Measurements from ENCODE around the gene TMPRSS13. TPM values are rescaled to one million over a fixed set of nuclear protein-coding genes. Genes with fewer than 3 reads are reported as not detected.

Gene TMPRSS13
- total and polyA plus RNA-seq, 7 donors = not detected

- Histone ChIP-seq H3K27me3 (ENCODE audit: insufficient read depth in 3 of 3, low read length in 2 of 3) (peaks cover 0 to 9% (median 0%) of the 10 kb centered on the region in 3 donors), H3K36me3 (ENCODE audit: insufficient read depth in 1 of 2, low read depth in 1 of 2) (no peaks in the 10 kb centered on the region), H3K4me3 (no peak overlapping the region), H3K9me3 (no peaks in the 10 kb centered on the region), H3K27ac (no peak overlapping the region), H3K4me1 (no peaks in the 10 kb centered on the region)
- DNase-seq = no peak
- WGBS, 3 donors = 51 to 61% (median 58%) methylated on average over 19 of the region's 19 CpGs
- no peak for ATAC-seq
- intact Hi-C loops (cut with DNase I) = loop anchor here in 1 of 2 donors (10.0 kb wide), 1 partner anchor 60 kb away; no protein-coding TSS in a partner anchor
- TF ChIP-seq CTCF (IDR thresholded peaks at IDR 0.05) = no peak
Measured at GRCh38 chr11:117934526-117935307, 5.5 kb upstream of the TMPRSS13 start.

- TF ChIP-seq CTCF (IDR thresholded peaks at IDR 0.05) = no peak
- intact Hi-C loops (cut with DNase I) = loop anchor here in 1 of 2 donors (10.0 kb wide), 1 partner anchor 61 kb away; no protein-coding TSS in a partner anchor
Measured at GRCh38 chr11:117933930-117934329, 4.7 kb upstream of the TMPRSS13 start.

DNA sequence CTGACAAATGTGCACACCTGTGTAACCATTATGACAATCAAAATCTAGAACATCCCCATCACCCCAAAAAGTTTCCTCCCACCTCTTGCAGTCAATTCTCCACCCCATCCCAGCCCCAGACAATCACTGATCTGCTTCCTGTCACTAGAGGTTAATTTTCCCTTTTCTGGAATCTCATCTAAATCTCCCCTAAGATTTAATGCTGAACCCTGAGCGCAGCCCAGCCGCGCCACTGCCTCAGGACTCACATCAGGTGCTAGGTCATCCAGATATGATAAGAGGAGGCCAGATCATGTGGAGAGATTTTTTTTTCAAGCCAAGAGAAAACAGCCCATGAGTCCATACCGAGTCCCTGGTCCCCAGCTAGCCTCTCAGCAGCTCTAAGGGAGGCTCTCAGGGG, 4.3 kb upstream of the TMPRSS13 start:
- TF ChIP-seq CTCF (IDR thresholded peaks at IDR 0.05) = no peak
- DNase-seq (no peak), ATAC-seq (no peak)
- Histone ChIP-seq H3K4me3 (no peak overlapping the region), H3K9me3 (no peaks in the 10 kb centered on the region), H3K27ac (no peak overlapping the region), H3K27me3 (ENCODE audit: insufficient read depth in 3 of 3, low read length in 2 of 3) (peaks cover 0 to 9% (median 0%) of the 10 kb centered on the region in 3 donors), H3K4me1 (no peaks in the 10 kb centered on the region), H3K36me3 (ENCODE audit: insufficient read depth in 1 of 2, low read depth in 1 of 2) (no peaks in the 10 kb centered on the region)
- intact Hi-C loops (cut with DNase I) = loop anchor here in 1 of 2 donors (10.0 kb wide), 1 partner anchor 61 kb away; no protein-coding TSS in a partner anchor
- WGBS, 3 donors = 75 to 93% (median 90%) methylated on average over 4 of the region's 4 CpGs

More at GRCh38 chr11:117933930-117934329, 4.7 kb upstream of the TMPRSS13 start:
- WGBS, 3 donors = 81 to 89% (median 88%) methylated on average over 5 of the region's 5 CpGs
- H3K4me3 ChIP-seq = no peak overlapping the region
- no peaks in the 10 kb centered on the region for H3K36me3 ChIP-seq (ENCODE audit: insufficient read depth in 1 of 2, low read depth in 1 of 2)
- no peaks in the 10 kb centered on the region for H3K9me3 ChIP-seq
- DNase-seq (no peak), ATAC-seq (no peak)
- no peaks in the 10 kb centered on the region for H3K4me1 ChIP-seq
- peaks cover 0 to 9% (median 0%) of the 10 kb centered on the region in 3 donors for H3K27me3 ChIP-seq (ENCODE audit: insufficient read depth in 3 of 3, low read length in 2 of 3)
- H3K27ac ChIP-seq = no peak overlapping the region

GRCh38 chr11:117932947-117933346, 3.7 kb upstream of the TMPRSS13 start:
- DNase-seq (no peak), ATAC-seq (no peak)
- intact Hi-C loops (cut with DNase I) = loop anchor here in 1 of 2 donors (10.0 kb wide), 1 partner anchor 62 kb away; no protein-coding TSS in a partner anchor
- Histone ChIP-seq H3K4me1 (no peaks in the 10 kb centered on the region), H3K9me3 (no peaks in the 10 kb centered on the region), H3K27ac (no peak overlapping the region), H3K36me3 (ENCODE audit: insufficient read depth in 1 of 2, low read depth in 1 of 2) (no peaks in the 10 kb centered on the region), H3K27me3 (ENCODE audit: insufficient read depth in 3 of 3, low read length in 2 of 3) (peaks cover 0 to 9% (median 0%) of the 10 kb centered on the region in 3 donors), H3K4me3 (no peak overlapping the region)
- 74 to 78% (median 76%) methylated on average over 3 of the region's 3 CpGs for WGBS, 3 donors
- TF ChIP-seq CTCF (IDR thresholded peaks at IDR 0.05) = no peak

All from psoas muscle (tissue), 8 donors.